Measurements from ENCODE around the gene SH3BP5.

- TF ChIP-seq CTCF (IDR thresholded peaks at IDR 0.05 in 2 of 3, conservative IDR thresholded peaks at IDR 0.05 in 1 of 3; ENCODE audit: borderline replicate concordance in 1 of 3, insufficient read depth in 1 of 3, low read depth in 2 of 3, low read length in 2 of 3) (no peak), POLR2A (IDR thresholded peaks at IDR 0.05; ENCODE audit: borderline replicate concordance, extremely low read depth, insufficient read depth, insufficient read length) (no peak), EGR1 (IDR thresholded peaks at IDR 0.05; ENCODE audit: low read depth) (no peak), EZH2 (IDR thresholded peaks at IDR 0.05) (no peak), CEBPB (IDR thresholded peaks at IDR 0.05; ENCODE audit: low read depth) (no peak), POLR2AphosphoS5 (IDR thresholded peaks at IDR 0.05; ENCODE audit: low read depth, low read length) (no peak)
These were observed 34.6 kb downstream of the SH3BP5 start for GRCh38 chr3:15297608-15298350.
